HepG2 (cell line): ENCODE data around the gene SIAH2. TPM values are rescaled to one million over a fixed set of nuclear protein-coding genes. Genes with fewer than 3 reads are reported as not detected.

Source experiments
- ARNTL ChIP-seq: sonication (generic); formaldehyde crosslinking; IDR thresholded peaks from 2 replicates; pipeline ENCODE4 v1.4.0; 2020; ENCODE audit warnings: mild to moderate bottlenecking, missing genetic modification reagents
- ETS1 ChIP-seq: sonication (generic); formaldehyde crosslinking; IDR thresholded peaks from 2 replicates; pipeline ENCODE4 v1.4.0; 2020; ENCODE audit warnings: missing genetic modification reagents
- GTF2F1 ChIP-seq: fragments of 150-350 bp; IDR thresholded peaks from 2 replicates; pipeline ENCODE4 v1.6.1; 2014; ENCODE audit warnings: low read length
- KAT2B ChIP-seq: fragments of 150-350 bp; IDR thresholded peaks from 2 replicates; pipeline ENCODE4 v1.6.1; 2014; ENCODE audit warnings: low read depth, low read length, borderline replicate concordance
- KDM5B ChIP-seq: sonication (generic); formaldehyde crosslinking; IDR thresholded peaks from 2 replicates; pipeline ENCODE4 v1.4.0; 2020; ENCODE audit warnings: missing genetic modification reagents, mild to moderate bottlenecking, borderline replicate concordance
- SCMH1 ChIP-seq: sonication (generic); formaldehyde crosslinking; IDR thresholded peaks from 2 replicates; pipeline ENCODE4 v1.9.0; 2021; ENCODE audit warnings: missing genetic modification reagents, mild to moderate bottlenecking, borderline replicate concordance
- SNAPC4 ChIP-seq: sonication (generic); formaldehyde crosslinking; IDR thresholded peaks from 2 replicates; pipeline ENCODE4 v1.4.0; 2020; ENCODE audit warnings: mild to moderate bottlenecking, missing genetic modification reagents
- SPEN ChIP-seq: sonication (generic); formaldehyde crosslinking; IDR thresholded peaks from 2 replicates; pipeline ENCODE4 v1.5.1; 2020; ENCODE audit warnings: low read depth, mild to moderate bottlenecking, missing genetic modification reagents
- TEAD2 ChIP-seq: sonication (generic); formaldehyde crosslinking; IDR thresholded peaks from 2 replicates; pipeline ENCODE4 v1.9.0; 2021; ENCODE audit warnings: missing genetic modification reagents
- ZNF468 ChIP-seq: sonication (generic); formaldehyde crosslinking; IDR thresholded peaks from 2 replicates; pipeline ENCODE4 v1.8.0; 2022; ENCODE audit warnings: mild to moderate bottlenecking, moderate library complexity, missing genetic modification reagents
- ZNF543 ChIP-seq: sonication (generic); formaldehyde crosslinking; IDR thresholded peaks from 2 replicates; pipeline ENCODE4 v1.4.0; 2020; ENCODE audit warnings: mild to moderate bottlenecking, missing genetic modification reagents
- ZNF577 ChIP-seq: sonication (generic); formaldehyde crosslinking; IDR thresholded peaks from 2 replicates; pipeline ENCODE4 v1.4.0; 2020; ENCODE audit warnings: mild to moderate bottlenecking, low read depth, missing genetic modification reagents, borderline replicate concordance
- ZNF615 ChIP-seq: sonication (generic); formaldehyde crosslinking; IDR thresholded peaks from 2 replicates; pipeline ENCODE4 v1.5.0; 2020; ENCODE audit warnings: mild to moderate bottlenecking, missing genetic modification reagents, borderline replicate concordance
- polyA plus RNA-seq, 8 experiments: library from polyadenylated mRNA; depleted of rRNA in 3 of 8; stranded (reverse) in 7 of 8; unstranded in 1 of 8; fragments of >200 nt; fragmentation: Illumina TruSeq in 4 of 8; extraction: Trizol in 4 of 8; gene quantifications; 2 replicates each; pipeline versions ENCODE4 v1.2.1 to v1.2.3, GENCODE V29; 2011 to 2016; ENCODE audit warnings: low read depth in 4 of 8, missing spikeins in 1 of 8, mixed read lengths in 1 of 8; ENCODE audit not compliant: insufficient read depth in 1 of 8
- total RNA-seq, 5 experiments: library from RNA; depleted of rRNA; stranded (reverse); fragments of >200 nt; fragmentation: Illumina TruSeq; extraction: Trizol; gene quantifications; 2 replicates each; pipeline ENCODE4 v1.2.3, GENCODE V29; 2016; ENCODE audit warnings: low read depth in 1 of 5
- TF ChIP-seq, protein P1 (sequence below): sonication (generic); formaldehyde crosslinking; IDR thresholded peaks from 2 replicates; pipeline ENCODE4 v1.5.1; 2020; ENCODE audit warnings: mild to moderate bottlenecking, missing genetic modification reagents, borderline replicate concordance
- TF ChIP-seq, protein P2 (sequence below): sonication (generic); formaldehyde crosslinking; IDR thresholded peaks from 2 replicates; pipeline ENCODE4 v1.4.0; 2020; ENCODE audit warnings: missing genetic modification reagents

SIAH2 gene
- total and polyA plus RNA-seq, 2 of the 13 experiments (the other 11 are each of a cell fraction or from before 2014, with no cell fraction given), result 71.8 to 117 TPM

GRCh38 chr3:150736903-150737832 lies 25.8 kb downstream of the SIAH2 start (continued):
- TF ChIP-seq, protein P1, sequence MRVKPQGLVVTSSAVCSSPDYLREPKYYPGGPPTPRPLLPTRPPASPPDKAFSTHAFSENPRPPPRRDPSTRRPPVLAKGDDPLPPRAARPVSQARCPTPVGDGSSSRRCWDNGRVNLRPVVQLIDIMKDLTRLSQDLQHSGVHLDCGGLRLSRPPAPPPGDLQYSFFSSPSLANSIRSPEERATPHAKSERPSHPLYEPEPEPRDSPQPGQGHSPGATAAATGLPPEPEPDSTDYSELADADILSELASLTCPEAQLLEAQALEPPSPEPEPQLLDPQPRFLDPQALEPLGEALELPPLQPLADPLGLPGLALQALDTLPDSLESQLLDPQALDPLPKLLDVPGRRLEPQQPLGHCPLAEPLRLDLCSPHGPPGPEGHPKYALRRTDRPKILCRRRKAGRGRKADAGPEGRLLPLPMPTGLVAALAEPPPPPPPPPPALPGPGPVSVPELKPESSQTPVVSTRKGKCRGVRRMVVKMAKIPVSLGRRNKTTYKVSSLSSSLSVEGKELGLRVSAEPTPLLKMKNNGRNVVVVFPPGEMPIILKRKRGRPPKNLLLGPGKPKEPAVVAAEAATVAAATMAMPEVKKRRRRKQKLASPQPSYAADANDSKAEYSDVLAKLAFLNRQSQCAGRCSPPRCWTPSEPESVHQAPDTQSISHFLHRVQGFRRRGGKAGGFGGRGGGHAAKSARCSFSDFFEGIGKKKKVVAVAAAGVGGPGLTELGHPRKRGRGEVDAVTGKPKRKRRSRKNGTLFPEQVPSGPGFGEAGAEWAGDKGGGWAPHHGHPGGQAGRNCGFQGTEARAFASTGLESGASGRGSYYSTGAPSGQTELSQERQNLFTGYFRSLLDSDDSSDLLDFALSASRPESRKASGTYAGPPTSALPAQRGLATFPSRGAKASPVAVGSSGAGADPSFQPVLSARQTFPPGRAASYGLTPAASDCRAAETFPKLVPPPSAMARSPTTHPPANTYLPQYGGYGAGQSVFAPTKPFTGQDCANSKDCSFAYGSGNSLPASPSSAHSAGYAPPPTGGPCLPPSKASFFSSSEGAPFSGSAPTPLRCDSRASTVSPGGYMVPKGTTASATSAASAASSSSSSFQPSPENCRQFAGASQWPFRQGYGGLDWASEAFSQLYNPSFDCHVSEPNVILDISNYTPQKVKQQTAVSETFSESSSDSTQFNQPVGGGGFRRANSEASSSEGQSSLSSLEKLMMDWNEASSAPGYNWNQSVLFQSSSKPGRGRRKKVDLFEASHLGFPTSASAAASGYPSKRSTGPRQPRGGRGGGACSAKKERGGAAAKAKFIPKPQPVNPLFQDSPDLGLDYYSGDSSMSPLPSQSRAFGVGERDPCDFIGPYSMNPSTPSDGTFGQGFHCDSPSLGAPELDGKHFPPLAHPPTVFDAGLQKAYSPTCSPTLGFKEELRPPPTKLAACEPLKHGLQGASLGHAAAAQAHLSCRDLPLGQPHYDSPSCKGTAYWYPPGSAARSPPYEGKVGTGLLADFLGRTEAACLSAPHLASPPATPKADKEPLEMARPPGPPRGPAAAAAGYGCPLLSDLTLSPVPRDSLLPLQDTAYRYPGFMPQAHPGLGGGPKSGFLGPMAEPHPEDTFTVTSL (CRISPR knock-in tag), result peak; percentile 89
- TF ChIP-seq, protein P2, sequence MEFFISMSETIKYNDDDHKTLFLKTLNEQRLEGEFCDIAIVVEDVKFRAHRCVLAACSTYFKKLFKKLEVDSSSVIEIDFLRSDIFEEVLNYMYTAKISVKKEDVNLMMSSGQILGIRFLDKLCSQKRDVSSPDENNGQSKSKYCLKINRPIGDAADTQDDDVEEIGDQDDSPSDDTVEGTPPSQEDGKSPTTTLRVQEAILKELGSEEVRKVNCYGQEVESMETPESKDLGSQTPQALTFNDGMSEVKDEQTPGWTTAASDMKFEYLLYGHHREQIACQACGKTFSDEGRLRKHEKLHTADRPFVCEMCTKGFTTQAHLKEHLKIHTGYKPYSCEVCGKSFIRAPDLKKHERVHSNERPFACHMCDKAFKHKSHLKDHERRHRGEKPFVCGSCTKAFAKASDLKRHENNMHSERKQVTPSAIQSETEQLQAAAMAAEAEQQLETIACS, result no peak
- TF ChIP-seq KDM5B, result no peak
- TF ChIP-seq ARNTL (CRISPR knock-in tag), result peak; percentile 83
- no peak for TF ChIP-seq TEAD2
- TF ChIP-seq ZNF468 (CRISPR knock-in tag), result no peak
- TF ChIP-seq ETS1 (CRISPR knock-in tag), result no peak
- no peak for TF ChIP-seq KAT2B
- TF ChIP-seq ZNF543, result no peak
- peak; percentile 88; the same call in 1 of the 2 replicates for TF ChIP-seq SPEN (CRISPR knock-in tag)
- no peak for TF ChIP-seq SCMH1 (CRISPR knock-in tag)
- no peak for TF ChIP-seq ZNF577
- TF ChIP-seq ZNF615 (CRISPR knock-in tag), result no peak; the same call in 1 of the 2 replicates
- no peak for TF ChIP-seq SNAPC4
- no peak for TF ChIP-seq GTF2F1
